GM19043 (cell line): ENCODE measurements around the gene PARD3B.

ENCODE experiments used
- ATAC-seq: cut with Tn5 transposase; IDR thresholded peaks from one replicate; pipeline ENCODE4 v1.9.1; 2021; ENCODE audit warnings: low read depth; ENCODE audit not compliant: unreplicated experiment

PARD3B gene

DNA sequence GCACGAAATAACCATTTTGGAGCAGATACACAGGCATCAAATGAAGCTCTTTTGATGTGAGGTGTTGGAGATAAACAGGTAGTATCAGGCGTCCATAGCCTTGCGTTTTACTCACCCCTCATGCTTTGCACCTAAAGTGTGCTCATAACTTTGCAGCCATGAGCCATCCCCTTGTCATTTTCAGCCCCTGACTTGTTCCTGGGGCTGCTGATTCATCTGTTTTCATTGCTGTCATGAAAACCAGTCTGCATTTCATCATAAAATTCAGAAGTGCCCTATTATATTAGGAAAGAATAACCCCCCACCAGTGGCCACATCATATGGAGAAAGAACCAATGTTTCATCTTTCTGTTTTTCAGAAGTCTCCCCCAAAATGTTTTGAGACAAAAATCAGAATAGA, 807.3 kb downstream of the PARD3B start:
- ATAC-seq: no peak

DNA sequence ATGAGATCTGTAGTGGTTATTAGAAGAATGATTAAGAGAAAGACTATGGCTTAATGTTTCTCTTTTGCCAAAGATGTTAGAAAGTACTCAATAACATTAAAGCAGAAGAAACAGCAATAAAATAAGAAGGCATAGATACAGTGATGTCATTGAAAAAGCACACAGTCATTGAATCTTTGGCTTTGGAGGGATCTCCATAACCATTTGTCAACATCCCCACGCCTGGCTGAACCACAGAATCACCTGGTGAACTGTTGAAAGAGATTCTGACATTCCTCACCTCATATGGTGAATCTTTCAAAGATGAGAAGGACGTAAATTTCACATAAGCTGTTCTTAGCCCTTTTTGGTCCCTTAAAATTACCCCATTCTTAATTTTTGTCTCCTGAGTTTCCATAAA, 812.5 kb downstream of the PARD3B start:
- ATAC-seq: no peak

DNA sequence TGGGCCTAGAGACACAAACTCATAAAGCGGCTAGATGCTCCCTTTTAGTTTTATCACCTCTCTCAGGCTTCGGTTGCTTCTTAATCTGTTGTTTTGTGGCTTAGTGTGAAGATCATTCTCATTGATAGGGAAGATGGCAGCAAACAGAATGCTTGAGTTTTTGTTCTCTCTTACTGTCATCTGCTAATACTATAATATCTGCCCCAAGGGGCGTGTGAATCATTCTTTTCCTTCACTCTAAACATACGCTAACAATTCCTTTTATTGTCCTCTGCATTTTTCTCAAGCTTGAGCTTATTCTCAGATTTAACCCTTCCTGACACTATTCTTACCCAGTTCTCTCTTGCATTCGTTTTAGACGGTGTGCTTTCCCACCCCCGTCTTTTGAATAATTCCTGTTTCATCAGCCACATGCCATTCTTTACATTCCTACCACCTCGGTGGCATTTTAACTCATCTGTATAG, 813.1 kb downstream of the PARD3B start:
- no peak for ATAC-seq

DNA sequence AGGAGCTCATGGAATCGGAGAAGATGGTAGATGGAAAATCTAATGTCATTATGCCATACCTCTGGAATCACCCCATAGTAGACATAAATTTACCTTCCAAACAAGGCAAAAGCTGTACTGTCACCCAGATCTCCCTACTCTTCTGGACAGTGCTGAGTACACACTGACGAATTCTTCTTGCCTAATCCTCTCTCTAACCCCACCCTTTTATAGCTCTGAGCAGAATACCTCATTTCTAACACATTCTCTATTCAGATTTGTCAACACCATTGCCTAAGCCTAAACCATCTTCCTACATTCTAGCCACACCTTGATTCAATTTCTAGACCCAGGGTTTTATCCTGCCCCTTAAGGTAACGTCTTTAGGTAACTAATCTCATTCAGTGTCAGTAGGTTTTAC, 816.0 kb downstream of the PARD3B start:
- ATAC-seq: no peak

DNA sequence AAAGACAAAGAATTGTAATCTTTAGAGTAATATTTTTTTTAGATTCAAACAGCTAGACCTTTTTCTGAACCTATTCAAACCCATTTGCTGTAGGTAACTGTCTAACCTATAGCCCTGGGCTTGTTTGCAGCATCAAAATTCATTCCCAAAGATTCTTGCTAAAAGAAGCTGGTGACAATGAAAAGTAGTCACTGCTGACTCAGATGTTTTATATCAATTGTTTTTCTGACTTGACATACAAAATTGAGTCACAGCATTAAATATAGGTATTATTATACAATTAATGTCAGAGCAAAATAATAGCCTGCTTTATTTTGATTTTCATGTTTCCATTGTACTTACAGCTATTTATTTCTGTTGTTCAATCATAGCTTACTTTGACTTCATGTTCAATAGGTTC, 816.7 kb downstream of the PARD3B start:
- ATAC-seq: no peak

DNA sequence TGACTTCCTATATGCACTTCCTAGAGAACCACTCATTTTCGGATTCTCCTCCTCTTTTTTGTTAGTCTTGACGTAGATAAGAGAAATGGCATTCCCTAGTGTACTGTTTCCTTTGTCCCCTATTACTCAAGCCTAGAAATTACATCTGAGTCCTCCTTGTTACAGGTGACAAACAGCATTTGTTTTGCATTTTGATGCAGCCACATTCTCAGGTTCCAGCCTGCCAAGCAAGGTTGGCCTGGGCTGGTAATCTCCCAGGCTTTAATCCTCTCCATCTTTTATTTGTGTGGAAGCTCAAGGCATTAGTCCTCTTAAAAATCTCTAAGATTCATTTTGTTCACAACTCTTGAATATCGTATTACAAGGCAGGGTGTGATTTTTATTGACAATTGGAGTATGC, 819.0 kb downstream of the PARD3B start:
- ATAC-seq: no peak

DNA sequence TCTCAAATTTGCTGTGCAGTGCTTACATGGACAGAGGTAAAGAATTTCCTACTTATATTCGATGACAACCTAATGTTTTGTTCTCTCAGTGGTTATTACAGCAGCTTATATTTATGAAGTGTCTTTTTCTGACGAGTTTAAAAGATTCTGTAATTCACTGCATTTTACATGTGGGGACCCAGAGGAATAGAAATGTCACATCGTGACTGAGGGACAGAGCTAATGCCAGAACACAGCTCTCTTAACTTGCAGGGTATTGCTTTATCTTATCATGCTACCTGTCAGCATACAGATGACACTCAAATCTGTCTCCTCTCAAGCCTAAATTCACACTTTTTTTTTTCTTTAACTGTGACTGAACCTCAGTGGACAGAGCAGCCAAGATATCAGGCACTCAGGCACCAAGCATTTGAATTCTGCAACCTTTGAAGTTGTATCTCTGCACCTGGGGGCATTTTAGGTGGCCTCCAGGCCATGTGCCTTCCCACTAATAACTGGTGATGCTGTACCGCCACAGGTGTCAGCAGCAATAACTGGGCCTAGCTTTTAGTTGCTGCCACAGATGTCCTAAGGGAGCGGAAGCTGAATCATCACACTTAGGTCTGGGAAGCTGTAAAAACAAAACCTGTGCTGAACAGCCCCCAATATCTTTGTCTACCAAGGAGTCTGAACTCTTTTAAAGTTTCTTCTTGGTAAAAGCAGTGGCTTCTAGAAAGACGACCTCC, 821.2 kb downstream of the PARD3B start:
- ATAC-seq: no peak

DNA sequence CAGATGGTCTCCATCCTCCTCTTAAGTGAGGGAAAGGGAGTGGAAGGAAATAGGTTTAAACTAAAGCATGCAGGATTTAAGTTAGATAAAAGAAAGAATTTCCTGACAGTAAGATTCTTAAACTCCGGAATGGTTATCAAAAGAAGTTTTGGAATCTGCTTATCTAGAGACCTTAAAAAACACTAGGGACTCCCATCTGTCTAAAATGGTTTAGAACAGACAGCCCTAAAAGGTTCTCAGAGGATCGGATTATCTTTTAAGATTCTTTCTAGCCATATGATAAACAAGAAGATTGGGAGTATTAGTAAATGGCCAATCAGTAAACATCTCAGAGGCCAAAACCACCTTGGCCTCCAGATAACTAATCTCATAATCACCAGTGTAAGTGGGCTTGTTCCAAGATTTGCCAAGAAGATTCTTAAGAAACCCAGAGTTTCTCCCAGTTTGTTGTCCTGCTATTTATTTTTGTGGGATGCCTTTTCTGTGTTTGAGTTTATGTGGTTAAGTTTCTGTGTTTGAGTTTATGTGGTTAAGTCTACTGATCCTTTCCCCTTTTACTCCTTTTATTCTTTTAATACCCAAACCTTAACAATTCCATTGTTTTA, 822.2 kb downstream of the PARD3B start:
- ATAC-seq: no peak

DNA sequence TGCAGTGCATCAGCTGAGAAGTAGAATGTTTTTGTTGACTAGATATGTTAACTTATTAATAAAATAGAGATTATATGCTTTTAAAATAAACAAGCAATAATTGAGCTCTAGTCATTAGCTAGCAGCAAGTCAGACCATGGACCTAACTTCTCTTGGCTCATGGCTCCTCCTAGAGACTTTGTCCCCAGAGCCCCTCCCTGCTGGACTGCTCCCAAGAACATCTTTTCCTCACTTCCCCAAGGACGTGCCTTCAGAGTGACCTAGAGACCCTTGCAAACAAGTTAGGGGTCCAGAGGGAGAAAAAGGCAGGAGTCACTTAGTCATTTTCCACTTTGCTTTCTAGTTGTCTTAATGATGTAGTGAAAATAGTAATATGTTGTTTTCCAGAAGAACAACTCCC, 824.5 kb downstream of the PARD3B start:
- ATAC-seq: no peak

DNA sequence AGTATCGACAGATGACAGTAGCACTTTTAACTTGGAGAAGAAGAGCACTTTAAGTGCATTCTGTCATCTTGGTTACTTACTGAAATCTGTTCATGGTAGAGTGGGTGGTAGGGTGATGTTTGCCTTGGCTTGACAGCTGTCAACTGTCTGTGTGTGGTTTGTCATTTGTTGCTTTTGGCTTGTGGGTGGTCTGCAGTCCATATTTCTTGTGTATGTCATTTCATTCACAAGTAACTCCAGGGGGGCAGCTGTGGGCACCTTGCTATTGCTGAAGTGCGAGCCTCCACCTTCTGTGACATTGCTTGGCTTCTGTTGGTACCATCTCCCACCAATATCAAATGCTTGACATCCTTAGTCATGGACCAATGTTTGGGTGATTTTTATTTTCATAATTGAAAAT, 825.5 kb downstream of the PARD3B start:
- ATAC-seq: no peak

DNA sequence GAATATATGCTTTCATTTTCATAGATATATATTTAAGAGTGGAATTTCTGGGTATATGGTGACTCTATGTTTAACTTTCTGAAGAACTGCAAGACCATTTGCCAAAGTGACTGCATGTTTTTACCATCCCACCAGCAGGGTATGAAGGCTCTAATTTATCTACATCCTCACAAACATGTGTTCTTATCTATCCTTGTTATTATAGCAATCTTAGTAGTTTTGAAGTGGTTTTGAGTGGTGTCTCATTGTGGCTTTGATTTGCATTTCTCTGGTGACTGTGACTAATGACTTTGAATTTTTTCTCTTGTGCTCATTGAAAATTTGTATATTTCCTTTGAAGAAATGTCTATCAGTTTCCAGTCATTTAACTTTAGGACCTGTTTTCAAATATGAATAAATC, 826.9 kb downstream of the PARD3B start:
- ATAC-seq: no peak

DNA sequence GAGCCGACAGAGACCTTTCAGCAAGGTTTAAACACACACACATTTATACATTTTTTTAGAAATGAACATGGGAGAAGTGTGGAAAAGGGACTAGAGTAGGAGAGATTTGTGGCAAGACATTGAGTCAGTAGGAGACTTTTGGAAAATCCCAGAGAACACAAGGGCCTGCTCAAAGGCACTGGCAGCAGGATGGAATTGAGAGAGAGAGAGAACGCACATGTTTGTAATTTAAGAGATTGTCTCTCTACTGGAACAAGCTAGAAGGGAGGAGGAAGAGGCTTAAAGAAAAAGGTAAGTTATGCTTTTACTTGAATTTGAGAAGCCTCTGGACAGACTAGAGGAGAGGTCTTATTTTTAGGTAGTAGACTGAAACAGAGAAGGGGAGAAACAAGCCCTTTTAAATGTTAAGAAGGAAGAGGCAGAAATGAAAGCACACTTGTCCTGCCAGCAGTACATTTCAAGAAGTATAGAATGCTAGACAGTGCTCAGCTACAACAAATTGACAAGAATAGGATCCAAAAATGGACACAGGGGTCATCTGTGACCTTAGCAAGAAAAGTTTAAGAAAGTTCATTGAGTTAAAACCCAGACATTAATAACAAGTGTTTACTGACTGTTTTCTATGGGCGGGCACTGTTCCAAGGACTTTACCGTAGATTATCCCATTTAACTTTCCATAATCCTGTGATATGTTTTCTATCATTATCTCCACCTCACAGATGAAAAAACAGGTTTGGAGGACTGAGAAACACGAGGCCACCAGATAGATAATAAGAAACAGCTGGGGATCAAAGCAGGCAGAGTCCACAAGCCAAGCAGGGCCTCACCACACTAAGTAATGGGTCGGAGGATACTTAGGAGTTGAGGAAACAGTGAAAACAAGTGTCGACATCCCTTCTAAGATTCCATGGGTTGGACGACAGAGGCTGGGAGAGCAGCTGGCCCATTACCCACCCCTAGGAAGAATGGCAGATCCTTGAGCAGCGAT, 830.5 kb downstream of the PARD3B start:
- ATAC-seq: no peak

DNA sequence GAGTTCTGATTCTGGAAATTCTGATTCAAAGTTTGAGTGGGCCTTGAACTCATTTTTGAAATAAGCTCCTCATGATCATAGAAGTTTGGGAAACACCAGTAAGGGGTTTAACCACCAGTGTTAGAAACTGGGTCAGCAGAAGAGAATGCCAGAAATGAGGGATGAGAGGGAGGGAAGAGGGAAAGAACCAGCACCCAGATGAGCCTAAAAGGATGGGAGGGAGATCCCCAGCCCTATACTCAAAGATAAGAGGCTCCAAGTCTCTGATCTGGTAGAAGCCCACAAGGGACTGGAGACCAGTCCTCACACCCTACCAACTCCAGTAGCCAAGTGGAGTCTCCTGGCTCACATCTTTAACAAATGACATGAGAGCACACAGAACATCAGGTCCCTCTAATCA, 832.0 kb downstream of the PARD3B start:
- no peak for ATAC-seq

DNA sequence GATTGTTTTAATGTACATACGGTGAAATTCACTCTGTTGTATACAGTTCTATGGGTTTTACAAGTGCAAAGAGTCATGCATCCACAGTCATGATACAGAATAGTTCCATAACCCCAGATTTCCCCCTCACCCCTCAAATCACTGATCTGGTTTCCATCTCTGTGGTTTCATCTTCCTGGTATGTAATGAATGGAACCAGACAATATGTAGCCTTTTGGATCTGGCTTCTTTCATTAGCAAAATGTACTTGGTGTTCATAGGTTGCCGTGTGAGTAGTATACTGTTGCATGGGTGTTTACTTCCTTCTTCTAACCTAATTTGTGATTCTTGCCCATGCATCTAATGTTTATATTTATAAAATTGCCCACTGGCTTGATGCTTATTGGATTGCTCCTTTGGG, 838.3 kb downstream of the PARD3B start:
- ATAC-seq: no peak

DNA sequence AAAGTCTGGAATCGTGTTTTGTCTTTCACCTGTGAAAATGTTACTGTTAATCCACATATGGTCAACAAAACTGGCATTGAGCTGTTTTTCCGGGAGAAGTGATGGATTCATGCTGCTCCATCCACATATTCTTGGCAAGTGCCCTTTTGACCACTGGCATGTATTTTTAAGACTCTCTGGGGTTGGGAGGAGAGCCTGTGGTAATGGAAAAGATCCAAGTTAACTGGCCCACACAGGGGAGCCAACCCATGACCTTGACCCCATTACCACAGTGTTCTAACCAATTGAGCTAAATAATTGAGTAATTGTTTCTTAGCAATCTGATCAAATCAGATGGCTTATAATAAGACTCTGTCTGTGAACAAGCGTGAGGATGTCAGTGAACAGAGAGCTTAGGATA, 840.8 kb downstream of the PARD3B start:
- ATAC-seq: no peak

DNA sequence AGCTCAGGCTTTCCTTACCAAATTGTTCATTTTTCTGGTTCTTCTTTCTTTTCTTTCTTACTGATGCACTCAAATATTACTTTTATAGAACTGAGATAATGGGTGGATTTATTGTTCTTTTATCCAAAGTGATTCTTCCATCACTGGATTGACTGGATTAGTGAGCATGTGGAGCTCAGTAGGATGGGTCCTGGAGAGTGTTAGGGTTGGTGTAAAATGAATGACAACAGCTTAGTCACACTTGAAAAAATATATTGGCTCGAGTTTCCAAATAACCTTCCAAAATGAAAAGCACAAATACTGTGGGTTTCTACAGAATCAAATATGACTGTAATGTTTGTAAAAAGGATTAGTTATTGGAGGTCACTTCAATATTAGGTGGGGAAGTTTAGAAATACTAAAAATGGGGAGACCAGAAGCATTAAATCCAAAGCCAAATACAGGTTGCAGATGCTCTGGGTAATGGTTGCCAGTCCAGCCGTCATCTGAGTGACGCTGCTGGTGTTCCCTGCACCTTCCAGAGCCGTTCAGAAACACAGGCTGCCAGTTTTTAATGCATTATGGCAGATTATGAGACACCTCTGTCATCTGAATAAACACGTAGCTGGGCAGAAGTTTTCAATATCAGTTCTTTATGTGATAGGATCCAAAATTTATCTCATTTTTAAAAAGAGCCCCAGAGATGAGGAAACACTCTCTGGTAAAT, 842.2 kb downstream of the PARD3B start:
- ATAC-seq: no peak

DNA sequence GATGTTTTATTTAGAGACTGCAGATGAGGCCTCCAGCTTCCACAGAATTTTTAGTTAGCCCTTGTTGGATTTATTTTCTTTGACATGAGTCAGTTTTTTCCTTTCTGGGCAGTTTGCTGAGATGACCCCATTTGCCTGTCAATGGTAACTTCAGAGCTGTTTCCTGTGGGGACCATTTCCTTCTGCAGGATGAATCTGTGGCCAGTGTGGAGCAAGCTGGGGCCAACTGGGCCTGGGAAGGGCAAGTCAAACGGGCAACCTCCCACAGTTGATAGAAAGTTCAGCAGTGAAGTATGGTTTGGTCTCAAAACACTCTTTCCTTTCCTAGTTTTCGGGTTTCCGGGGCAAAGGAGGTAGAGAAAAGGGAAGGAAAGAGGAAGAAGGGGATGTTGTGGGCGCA, 845.6 kb downstream of the PARD3B start:
- ATAC-seq: no peak

DNA sequence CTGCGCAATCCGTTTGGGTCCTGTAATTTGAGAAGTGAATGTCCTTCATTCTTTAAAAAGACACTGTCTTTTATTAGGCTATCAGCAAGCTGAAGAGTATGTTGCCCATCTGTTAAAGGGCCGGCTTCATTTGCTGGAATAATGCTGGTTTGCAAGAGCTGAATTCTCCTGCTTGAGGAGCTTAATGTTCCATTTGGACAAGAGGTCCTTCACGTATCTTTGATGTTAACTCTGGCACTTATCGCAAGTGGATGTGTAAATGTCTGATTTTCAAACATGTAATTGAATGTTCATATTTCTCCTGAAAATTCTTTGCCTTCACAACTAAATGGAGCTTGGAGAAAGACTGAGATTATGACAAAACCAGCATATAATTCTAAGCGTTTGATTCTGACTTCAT, 856.2 kb downstream of the PARD3B start:
- no peak for ATAC-seq

DNA sequence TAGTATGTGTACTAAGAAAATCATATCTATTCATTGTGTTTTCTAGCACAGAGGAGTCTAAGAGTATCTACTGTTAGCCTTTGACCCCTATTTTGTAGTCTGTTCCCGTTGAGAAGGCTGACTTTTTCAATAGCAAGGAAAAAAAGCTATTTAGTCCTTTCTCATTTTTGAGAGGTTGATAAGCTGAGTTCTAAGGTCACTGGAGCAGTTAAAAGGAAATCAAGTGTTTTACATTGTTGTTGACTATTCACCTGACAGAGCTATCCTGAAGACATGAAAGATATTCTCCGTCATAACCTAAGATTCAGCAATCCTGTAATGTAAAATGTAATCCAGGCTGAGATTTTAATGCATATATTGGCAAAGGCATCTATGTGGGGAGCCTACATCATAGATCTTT, 856.7 kb downstream of the PARD3B start:
- ATAC-seq: no peak

DNA sequence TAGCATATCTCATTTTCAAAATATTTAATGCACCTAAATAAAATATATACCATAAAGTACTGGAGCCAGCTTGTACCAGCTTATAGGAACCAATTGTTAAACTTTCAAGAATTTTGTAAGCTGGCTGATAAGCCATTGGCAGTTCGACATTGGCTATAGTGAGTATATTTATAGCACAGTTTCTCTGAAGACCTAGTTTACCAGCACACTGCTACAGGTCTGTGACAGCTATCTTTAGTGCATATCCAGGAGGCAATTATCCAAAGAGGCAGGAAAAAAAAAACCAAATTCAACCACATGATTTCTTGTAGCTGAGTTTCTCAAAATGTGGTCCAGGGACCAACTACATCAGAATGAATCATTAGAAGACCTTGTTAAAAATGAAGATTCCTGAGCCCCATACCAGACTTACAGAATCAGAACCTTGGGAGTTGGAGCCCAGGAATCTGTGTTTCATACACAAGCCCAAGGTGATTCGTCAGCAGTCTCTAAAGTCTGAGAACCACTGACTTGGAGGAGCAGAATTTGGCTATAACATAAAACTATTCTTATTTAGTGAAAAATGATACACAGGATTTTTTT, 858.1 kb downstream of the PARD3B start:
- no peak for ATAC-seq
